ENCODE measurements around the gene COASY.

Gene COASY

GRCh38 chr17:42535155-42536047 is 26.5 kb upstream of the COASY start:
- Histone ChIP-seq H4K20me1 (ENCODE audit: insufficient read depth, low read length, poor library complexity, severe bottlenecking) (peaks cover 8% of the 10 kb centered on the region), H3K9me3 (ENCODE audit: insufficient read depth, low read depth, low read length) (no peaks in the 10 kb centered on the region), H2AFZ (ENCODE audit: low read length) (peak overlapping the region; percentile 44; the same call in 1 of the 2 replicates), H3F3A (ENCODE audit: low read depth) (peaks cover 12% of the 10 kb centered on the region), H3K27me3 (ENCODE audit: insufficient read depth, low read length, poor library complexity, severe bottlenecking) (no peaks in the 10 kb centered on the region), H3K4me1 (ENCODE audit: insufficient read depth, low read length, poor library complexity, severe bottlenecking) (peaks cover 41% of the 10 kb centered on the region), H3K9ac (ENCODE audit: low read depth, low read length, poor library complexity, severe bottlenecking) (peak overlapping the region; percentile 75), H3K36me3 (ENCODE audit: insufficient read depth, low read length) (no peaks in the 10 kb centered on the region), H3K79me2 (ENCODE audit: insufficient read depth, low read length) (peaks cover 41% of the 10 kb centered on the region), H3K4me3 (ENCODE audit: low read length, poor library complexity, severe bottlenecking) (peak overlapping the region; percentile 84), H3K9me2 (replicated peaks; ENCODE audit: low read depth, low read length) (no peaks in the 10 kb centered on the region), H3K4me2 (ENCODE audit: low read depth, low read length, poor library complexity, severe bottlenecking) (peak overlapping the region; percentile 88)
- no peak for TF ChIP-seq EZH2phosphoT487 (IDR thresholded peaks at IDR 0.05; ENCODE audit: borderline replicate concordance)
- TF ChIP-seq, protein P1, sequence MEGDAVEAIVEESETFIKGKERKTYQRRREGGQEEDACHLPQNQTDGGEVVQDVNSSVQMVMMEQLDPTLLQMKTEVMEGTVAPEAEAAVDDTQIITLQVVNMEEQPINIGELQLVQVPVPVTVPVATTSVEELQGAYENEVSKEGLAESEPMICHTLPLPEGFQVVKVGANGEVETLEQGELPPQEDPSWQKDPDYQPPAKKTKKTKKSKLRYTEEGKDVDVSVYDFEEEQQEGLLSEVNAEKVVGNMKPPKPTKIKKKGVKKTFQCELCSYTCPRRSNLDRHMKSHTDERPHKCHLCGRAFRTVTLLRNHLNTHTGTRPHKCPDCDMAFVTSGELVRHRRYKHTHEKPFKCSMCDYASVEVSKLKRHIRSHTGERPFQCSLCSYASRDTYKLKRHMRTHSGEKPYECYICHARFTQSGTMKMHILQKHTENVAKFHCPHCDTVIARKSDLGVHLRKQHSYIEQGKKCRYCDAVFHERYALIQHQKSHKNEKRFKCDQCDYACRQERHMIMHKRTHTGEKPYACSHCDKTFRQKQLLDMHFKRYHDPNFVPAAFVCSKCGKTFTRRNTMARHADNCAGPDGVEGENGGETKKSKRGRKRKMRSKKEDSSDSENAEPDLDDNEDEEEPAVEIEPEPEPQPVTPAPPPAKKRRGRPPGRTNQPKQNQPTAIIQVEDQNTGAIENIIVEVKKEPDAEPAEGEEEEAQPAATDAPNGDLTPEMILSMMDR (conservative IDR thresholded peaks at IDR 0.05; ENCODE audit: low read length): no peak

GRCh38 chr17:42536048-42536371 is 25.9 kb upstream of the COASY start, which contains the start of gene NAGLU:
Gene NAGLU (plus strand): TSS chr17:42536241. CDS start chr17:42536273, 32 bp downstream.
- no peaks in the 10 kb centered on the region for H3K9me2 ChIP-seq (replicated peaks; ENCODE audit: low read depth, low read length)
- peak within 1 kb of the TSS; percentile 84 for H3K4me3 ChIP-seq (ENCODE audit: low read length, poor library complexity, severe bottlenecking)
- H2AFZ ChIP-seq (ENCODE audit: low read length): peak within 1 kb of the TSS; percentile 44
- H3F3A ChIP-seq (ENCODE audit: low read depth): peaks cover 6% of the 10 kb centered on the region; the same call in 1 of the 2 replicates
- peak within 1 kb of the TSS; percentile 96 for H3K4me2 ChIP-seq (ENCODE audit: low read depth, low read length, poor library complexity, severe bottlenecking)
- peak within 1 kb of the TSS; percentile 91 for H3K9ac ChIP-seq (ENCODE audit: low read depth, low read length, poor library complexity, severe bottlenecking)
- TF ChIP-seq EZH2phosphoT487 (IDR thresholded peaks at IDR 0.05; ENCODE audit: borderline replicate concordance): no peak
- TF ChIP-seq, protein P1 (conservative IDR thresholded peaks at IDR 0.05; ENCODE audit: low read length): no peak
- peaks cover 8% of the 10 kb centered on the region for H4K20me1 ChIP-seq (ENCODE audit: insufficient read depth, low read length, poor library complexity, severe bottlenecking)
- peaks cover 41% of the 10 kb centered on the region for H3K79me2 ChIP-seq (ENCODE audit: insufficient read depth, low read length)
- no peaks in the 10 kb centered on the region for H3K27me3 ChIP-seq (ENCODE audit: insufficient read depth, low read length, poor library complexity, severe bottlenecking)
- H3K9me3 ChIP-seq (ENCODE audit: insufficient read depth, low read depth, low read length): no peaks in the 10 kb centered on the region
- peaks cover 40% of the 10 kb centered on the region for H3K4me1 ChIP-seq (ENCODE audit: insufficient read depth, low read length, poor library complexity, severe bottlenecking)
- H3K36me3 ChIP-seq (ENCODE audit: insufficient read depth, low read length): no peaks in the 10 kb centered on the region

GRCh38 chr17:42536372-42537155 is 25.4 kb upstream of the COASY start:
- TF ChIP-seq, protein P1 (conservative IDR thresholded peaks at IDR 0.05; ENCODE audit: low read length): no peak
- TF ChIP-seq EZH2phosphoT487 (IDR thresholded peaks at IDR 0.05; ENCODE audit: borderline replicate concordance): no peak
- H3K4me1 ChIP-seq (ENCODE audit: insufficient read depth, low read length, poor library complexity, severe bottlenecking): peaks cover 40% of the 10 kb centered on the region
- H2AFZ ChIP-seq (ENCODE audit: low read length): peak overlapping the region; percentile 32; the same call in 1 of the 2 replicates

More at GRCh38 chr17:42536372-42537155, 25.4 kb upstream of the COASY start:
- Histone ChIP-seq H3K9ac (ENCODE audit: low read depth, low read length, poor library complexity, severe bottlenecking) (peak overlapping the region; percentile 91), H3K9me2 (replicated peaks; ENCODE audit: low read depth, low read length) (no peaks in the 10 kb centered on the region), H3K4me3 (ENCODE audit: low read length, poor library complexity, severe bottlenecking) (peak overlapping the region; percentile 84), H3K79me2 (ENCODE audit: insufficient read depth, low read length) (peaks cover 41% of the 10 kb centered on the region), H3F3A (ENCODE audit: low read depth) (peaks cover 2% of the 10 kb centered on the region; the same call in 1 of the 2 replicates), H3K9me3 (ENCODE audit: insufficient read depth, low read depth, low read length) (no peaks in the 10 kb centered on the region), H4K20me1 (ENCODE audit: insufficient read depth, low read length, poor library complexity, severe bottlenecking) (peaks cover 8% of the 10 kb centered on the region), H3K36me3 (ENCODE audit: insufficient read depth, low read length) (no peaks in the 10 kb centered on the region), H3K27me3 (ENCODE audit: insufficient read depth, low read length, poor library complexity, severe bottlenecking) (no peaks in the 10 kb centered on the region), H3K4me2 (ENCODE audit: low read depth, low read length, poor library complexity, severe bottlenecking) (peak overlapping the region; percentile 96)
